SK-N-SH (cell line): Measurements from ENCODE around the gene UBR7. TPM values are rescaled to one million over a fixed set of nuclear protein-coding genes. Genes with fewer than 3 reads are reported as not detected.

Experiments used
- CTCF ChIA-PET: fragments of 300-600, 350-600 bp; formaldehyde crosslinking; extraction: SDS; loops from one replicate; lab custom pipeline; 2021; lab: Yijun Ruan, JAX
- POLR2A ChIA-PET: fragments of 350-600 bp; sonication (Branson Sonifier 250); formaldehyde crosslinking; extraction: SDS; loops from one replicate; lab custom pipeline; 2020; ENCODE audit warnings: antibody characterized with exemption, inconsistent platforms; lab: Yijun Ruan, JAX
- DNase-seq: peaks from one replicate; pipeline ENCODE4 v3.0.0; 2012
- H2AFZ ChIP-seq: fragments of 200-600 bp; sonication (generic); 2 replicates; pipeline ENCODE4 v1.8.1; 2016; ENCODE audit warnings: antibody characterized with exemption, mild to moderate bottlenecking, low read depth
- H3F3A ChIP-seq: fragments of 200-600 bp; sonication (generic); replicated peaks from 2 replicates; pipeline ENCODE3; 2016; ENCODE audit warnings: antibody characterized with exemption, mild to moderate bottlenecking; ENCODE audit not compliant: insufficient read depth
- H3K27ac ChIP-seq, 2 experiments: fragments of 200-500 bp in 1 of 2; fragments of 200-600 bp in 1 of 2; sonication (Bioruptor generic) in 1 of 2; sonication (generic), shearing (Covaris generic) in 1 of 2; 2 replicates each; pipeline versions ENCODE4 v1.5.1 to v1.6.1; 2014 to 2016; ENCODE audit warnings: low read depth in 2 of 2, inconsistent platforms in 1 of 2, low read length in 1 of 2, mild to moderate bottlenecking in 1 of 2, mixed read lengths in 1 of 2
- H3K27me3 ChIP-seq: fragments of 200-600 bp; sonication (generic), shearing (Covaris generic); 2 replicates; pipeline ENCODE4 v1.6.1; 2016; ENCODE audit warnings: mixed run types; ENCODE audit not compliant: insufficient read depth
- H3K36me3 ChIP-seq, 2 experiments: fragments of 200-500 bp in 1 of 2; fragments of 200-600 bp in 1 of 2; sonication (Bioruptor generic) in 1 of 2; sonication (generic) in 1 of 2; replicated peaks in 1 of 2; 2 replicates each; pipeline versions ENCODE3 to v1.5.1; 2014 to 2016; ENCODE audit warnings: low read length in 1 of 2, mild to moderate bottlenecking in 1 of 2; ENCODE audit not compliant: insufficient read depth in 2 of 2, control insufficient read depth in 1 of 2
- H3K4me1 ChIP-seq, 2 experiments: fragments of 200-500 bp in 1 of 2; fragments of 200-600 bp in 1 of 2; sonication (Bioruptor generic) in 1 of 2; sonication (generic), shearing (Covaris generic) in 1 of 2; 2 replicates each; pipeline versions ENCODE4 v1.5.1 to v1.6.1; 2014 to 2016; ENCODE audit warnings: low read depth in 1 of 2, low read length in 1 of 2, mixed run types in 1 of 2; ENCODE audit not compliant: insufficient read depth in 2 of 2, control insufficient read depth in 1 of 2
- H3K4me2 ChIP-seq: fragments of 200-600 bp; sonication (generic), shearing (Covaris generic); 2 replicates; pipeline ENCODE4 v1.6.1; 2017; ENCODE audit warnings: mixed run types
- H3K4me3 ChIP-seq, 2 experiments: fragments of 200-500 bp in 1 of 2; fragments of 200-600 bp in 1 of 2; sonication (Bioruptor generic) in 1 of 2; sonication (generic), shearing (Covaris generic) in 1 of 2; 2 replicates each; pipeline versions ENCODE4 v1.5.1 to v1.8.1; 2014 to 2016; ENCODE audit warnings: low read depth in 2 of 2, inconsistent platforms in 1 of 2, low read length in 1 of 2, mild to moderate bottlenecking in 1 of 2, mixed read lengths in 1 of 2, moderate library complexity in 1 of 2
- H3K79me2 ChIP-seq: fragments of 200-600 bp; sonication (generic); 2 replicates; pipeline ENCODE4 v1.8.1; 2017; ENCODE audit warnings: mild to moderate bottlenecking; ENCODE audit not compliant: insufficient read depth
- H3K9ac ChIP-seq: fragments of 200-600 bp; sonication (generic); 2 replicates; pipeline ENCODE4 v1.6.1; 2017; ENCODE audit warnings: mixed run types
- H3K9me2 ChIP-seq: fragments of 200-600 bp; sonication (generic); 2 replicates; pipeline ENCODE4 v1.6.1; 2017; ENCODE audit warnings: mixed run types
- H3K9me3 ChIP-seq: fragments of 200-600 bp; sonication (generic); 2 replicates; pipeline ENCODE4 v1.6.1; 2017; ENCODE audit warnings: mixed run types, mild to moderate bottlenecking, moderate library complexity
- H4K20me1 ChIP-seq: fragments of 200-600 bp; sonication (generic); 2 replicates; pipeline ENCODE4 v1.6.1; 2017; ENCODE audit warnings: mild to moderate bottlenecking, mixed run types; ENCODE audit not compliant: insufficient read depth
- ELF1 ChIP-seq: IDR thresholded peaks from 2 replicates; pipeline ENCODE4 v1.4.0; 2012
- EZH2phosphoT487 ChIP-seq: fragments of 200-600 bp; sonication (generic); IDR thresholded peaks from 2 replicates; pipeline ENCODE4 v1.6.1; 2017; ENCODE audit warnings: low read depth, mixed run types, mild to moderate bottlenecking, antibody characterized with exemption, moderate library complexity, borderline replicate concordance
- FOSL2 ChIP-seq: IDR thresholded peaks from 2 replicates; pipeline ENCODE4 v1.4.0; 2012; ENCODE audit warnings: low read depth, mild to moderate bottlenecking, moderate library complexity, borderline replicate concordance
- FOXM1 ChIP-seq: IDR thresholded peaks from 2 replicates; pipeline ENCODE4 v1.4.0; 2012; ENCODE audit warnings: low read depth, mild to moderate bottlenecking
- GATA2 ChIP-seq: sonication (generic); formaldehyde crosslinking; IDR thresholded peaks from 2 replicates; pipeline ENCODE4 v1.5.0; 2020; ENCODE audit warnings: mild to moderate bottlenecking, missing genetic modification reagents
- MXI1 ChIP-seq: IDR thresholded peaks from 2 replicates; pipeline ENCODE4 v1.6.1; 2012; ENCODE audit warnings: mild to moderate bottlenecking, low read depth, low read length, improper control_type of control experiment
- RCOR1 ChIP-seq: fragments of 150-350 bp; IDR thresholded peaks from 2 replicates; pipeline ENCODE4 v1.6.1; 2017; ENCODE audit warnings: antibody characterized with exemption, low read length
- REST ChIP-seq: IDR thresholded peaks from 2 replicates; pipeline ENCODE4 v1.6.1; 2012; ENCODE audit warnings: mild to moderate bottlenecking, low read depth, low read length, moderate library complexity
- RFX5 ChIP-seq: IDR thresholded peaks from 2 replicates; pipeline ENCODE4 v1.6.1; 2012; ENCODE audit warnings: mild to moderate bottlenecking, improper control_type of control experiment, low read length
- RXRA ChIP-seq: IDR thresholded peaks from 2 replicates; pipeline ENCODE4 v1.4.0; 2012; ENCODE audit warnings: low read depth, mild to moderate bottlenecking, borderline replicate concordance
- TCF12 ChIP-seq: IDR thresholded peaks from 2 replicates; pipeline ENCODE4 v1.4.0; 2012
- WGBS: methylation state at CpG from one replicate; pipeline ENCODE4 v1.1.6; 2017; ENCODE audit warnings: low lambda C conversion rate; 5-methylcytosine and 5-hydroxymethylcytosine counted together
- polyA plus RNA-seq, 3 experiments: library from polyadenylated mRNA; depleted of rRNA; stranded (reverse); fragments of >200 nt; gene quantifications; 2 replicates each; pipeline ENCODE4 v1.2.3, GENCODE V29; 2012
- TF ChIP-seq, protein P1 (sequence below): IDR thresholded peaks from 2 replicates; pipeline ENCODE4 v1.4.0; 2012; ENCODE audit warnings: low read depth
- TF ChIP-seq, protein P2 (sequence below): fragments of 150-350 bp; IDR thresholded peaks from 2 replicates; pipeline ENCODE4 v1.6.1; 2016; ENCODE audit warnings: mild to moderate bottlenecking, low read depth, low read length
- TF ChIP-seq, protein P3 (sequence below): IDR thresholded peaks from 2 replicates; pipeline ENCODE4 v1.4.0; 2012; ENCODE audit warnings: low read depth, borderline replicate concordance

Gene UBR7
- polyA plus RNA-seq, 1 of the 3 experiments (the other 2 are of a cell fraction): 28.2 TPM

DNA sequence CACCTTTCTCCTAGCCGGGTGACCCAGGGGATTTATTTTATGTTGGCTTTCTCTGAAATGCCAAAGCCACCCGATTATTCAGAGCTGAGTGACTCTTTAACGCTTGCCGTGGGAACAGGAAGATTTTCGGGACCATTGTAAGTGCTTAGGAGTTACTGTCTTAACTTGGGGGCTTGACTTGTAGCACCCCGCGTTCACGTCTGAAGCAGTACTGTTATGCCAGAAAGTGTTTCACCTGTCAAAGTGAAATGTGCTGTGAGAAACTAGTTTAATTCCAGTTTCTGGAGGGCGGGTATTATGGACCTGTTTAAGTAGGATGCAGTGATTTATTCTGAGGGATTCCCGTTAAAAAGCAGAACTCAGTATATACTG lies 21.7 kb upstream of the UBR7 start:
- Histone ChIP-seq H3F3A (peaks cover 4% of the 10 kb centered on the region), H3K4me2 (peak overlapping the region; percentile 95), H2AFZ (peak overlapping the region; percentile 96), H3K27ac (peak overlapping the region; percentile 92 to 94), H3K4me1 (peaks cover 2 to 17% of the 10 kb centered on the region in 2 experiments; a peak in 2 of 4 replicates), H3K27me3 (no peaks in the 10 kb centered on the region), H4K20me1 (peaks cover 4% of the 10 kb centered on the region; the same call in 1 of the 2 replicates), H3K36me3 (peaks cover 36 to 39% of the 10 kb centered on the region in 2 experiments), H3K9me3 (no peaks in the 10 kb centered on the region), H3K79me2 (peaks cover 59% of the 10 kb centered on the region), H3K4me3 (peak overlapping the region; percentile 94 to 99), H3K9me2 (no peaks in the 10 kb centered on the region), H3K9ac (peak overlapping the region; percentile 83)
- WGBS: 5% methylated on average over 9 of the region's 10 CpGs
- CTCF ChIA-PET: interaction anchor here (0.7 to 1.6 kb wide), 5 partner anchors 9 to 435 kb away, joined by 3 to 4 read pairs (median 4); no protein-coding TSS in a partner anchor
- TF ChIP-seq RXRA (no peak), RFX5 (no peak), FOXM1 (no peak), TCF12 (no peak), GATA2 (CRISPR knock-in tag) (no peak), EZH2phosphoT487 (no peak), MXI1 (no peak), RCOR1 (no peak), REST (no peak), FOSL2 (no peak), ELF1 (no peak)
- TF ChIP-seq, protein P1, sequence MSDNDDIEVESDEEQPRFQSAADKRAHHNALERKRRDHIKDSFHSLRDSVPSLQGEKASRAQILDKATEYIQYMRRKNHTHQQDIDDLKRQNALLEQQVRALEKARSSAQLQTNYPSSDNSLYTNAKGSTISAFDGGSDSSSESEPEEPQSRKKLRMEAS: no peak; the same call in 1 of the 2 replicates
- TF ChIP-seq, protein P2, sequence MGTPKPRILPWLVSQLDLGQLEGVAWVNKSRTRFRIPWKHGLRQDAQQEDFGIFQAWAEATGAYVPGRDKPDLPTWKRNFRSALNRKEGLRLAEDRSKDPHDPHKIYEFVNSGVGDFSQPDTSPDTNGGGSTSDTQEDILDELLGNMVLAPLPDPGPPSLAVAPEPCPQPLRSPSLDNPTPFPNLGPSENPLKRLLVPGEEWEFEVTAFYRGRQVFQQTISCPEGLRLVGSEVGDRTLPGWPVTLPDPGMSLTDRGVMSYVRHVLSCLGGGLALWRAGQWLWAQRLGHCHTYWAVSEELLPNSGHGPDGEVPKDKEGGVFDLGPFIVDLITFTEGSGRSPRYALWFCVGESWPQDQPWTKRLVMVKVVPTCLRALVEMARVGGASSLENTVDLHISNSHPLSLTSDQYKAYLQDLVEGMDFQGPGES: no peak
- TF ChIP-seq, protein P3, sequence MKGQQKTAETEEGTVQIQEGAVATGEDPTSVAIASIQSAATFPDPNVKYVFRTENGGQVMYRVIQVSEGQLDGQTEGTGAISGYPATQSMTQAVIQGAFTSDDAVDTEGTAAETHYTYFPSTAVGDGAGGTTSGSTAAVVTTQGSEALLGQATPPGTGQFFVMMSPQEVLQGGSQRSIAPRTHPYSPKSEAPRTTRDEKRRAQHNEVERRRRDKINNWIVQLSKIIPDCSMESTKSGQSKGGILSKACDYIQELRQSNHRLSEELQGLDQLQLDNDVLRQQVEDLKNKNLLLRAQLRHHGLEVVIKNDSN: no peak
- no peak for DNase-seq
- POLR2A ChIA-PET: interaction anchor here (0.6 to 1.6 kb wide), 9 partner anchors 21 to 351 kb away, joined by 3 to 19 read pairs (median 3); partner anchors contain the start of genes GON7, ITPK1 and UBR7
